ENCODE results near the gene AP4B1. TPM values are rescaled to one million over a fixed set of nuclear protein-coding genes. Genes with fewer than 3 reads are reported as not detected.
"Not testable (repeated sequence)": the region's sequence is repeated elsewhere in the genome, so short reads cannot be mapped to it uniquely, and the experiment has no call there.

AP4B1 gene
- total RNA-seq = 10 to 100 TPM; 35.7 to 40.2 TPM

GRCh38 chr1:113904674-113905434, at the start of gene AP4B1, which contains the start of gene DCLRE1B:
TSS of gene AP4B1 (minus strand) at chr1:113904799. CDS start at chr1:113904717, 82 bp downstream.
TSS of gene DCLRE1B (plus strand) at chr1:113905326. CDS start at chr1:113905587, 261 bp downstream.
- peaks cover 51% of the 10 kb centered on the region for H3K4me1 Mint-ChIP-seq (ENCODE audit: low read depth)
- H3K4me3 Mint-ChIP-seq = peak within 1 kb of the TSS; percentile 99
- no peaks in the 10 kb centered on the region for H3K9me3 Mint-ChIP-seq
- intact Hi-C loops (cut with micrococcal nuclease) = loop anchor here (1.0 to 10.0 kb wide), 11 partner anchors 24 to 1188 kb away; partner anchors contain the start of genes HIPK1, LRIG2, MAGI3 and PHTF1
- H3K27ac Mint-ChIP-seq = peak within 1 kb of the TSS; percentile 97
- H3K27me3 Mint-ChIP-seq (ENCODE audit: low read depth) = no peaks in the 10 kb centered on the region
- peak; percentile 99 for DNase-seq
- CTCF ChIA-PET = interaction anchor here (0.6 to 5.1 kb wide), 16 partner anchors 15 to 764 kb away, joined by 3 to 43 read pairs (median 5); partner anchors contain the start of gene HIPK1
- peaks cover 42% of the 10 kb centered on the region for H3K36me3 Mint-ChIP-seq (ENCODE audit: low read depth)

GRCh38 chr1:113951719-113952118, 47.1 kb upstream of the AP4B1 start:
- no peaks in the 10 kb centered on the region for H3K9me3 Mint-ChIP-seq
- H3K27ac Mint-ChIP-seq = no peak overlapping the region

DNA sequence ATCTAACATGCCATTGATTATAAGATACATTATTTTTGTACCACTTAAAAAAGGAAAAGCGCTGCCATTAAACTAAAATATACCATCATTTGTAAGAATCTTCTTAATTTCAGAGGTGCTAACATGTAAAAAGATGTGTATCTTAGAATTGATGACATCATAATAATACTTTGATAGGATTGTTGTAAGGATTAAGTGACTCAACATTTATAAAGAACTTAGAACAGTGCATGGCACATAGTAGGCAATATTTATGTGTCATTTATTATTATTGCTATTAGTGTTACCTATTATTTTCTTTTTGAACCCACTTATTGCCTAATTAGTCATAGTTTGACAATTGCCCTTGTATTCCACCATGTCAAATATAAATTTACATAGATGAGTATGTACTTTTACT, 46.3 kb upstream of the AP4B1 start:
- H3K4me1 Mint-ChIP-seq (ENCODE audit: low read depth) = peaks cover 76% of the 10 kb centered on the region
- no peaks in the 10 kb centered on the region for H3K9me3 Mint-ChIP-seq
- H3K27me3 Mint-ChIP-seq (ENCODE audit: low read depth) = no peaks in the 10 kb centered on the region
- DNase-seq = no peak
- CTCF ChIA-PET = interaction anchor here (0.6 to 1.6 kb wide), 4 partner anchors 10 to 22 kb away, joined by 3 to 6 read pairs (median 4); partner anchors contain the start of gene HIPK1
- H3K36me3 Mint-ChIP-seq (ENCODE audit: low read depth) = peaks cover 16% of the 10 kb centered on the region
- intact Hi-C loops (cut with micrococcal nuclease) = no loop called here
- no peak overlapping the region for H3K27ac Mint-ChIP-seq
- H3K4me3 Mint-ChIP-seq = no peak overlapping the region

More at GRCh38 chr1:113951719-113952118, 47.1 kb upstream of the AP4B1 start:
- Mint-ChIP-seq H3K36me3 (ENCODE audit: low read depth) (peaks cover 21% of the 10 kb centered on the region), H3K27me3 (ENCODE audit: low read depth) (no peaks in the 10 kb centered on the region), H3K4me1 (ENCODE audit: low read depth) (peaks cover 71% of the 10 kb centered on the region), H3K4me3 (no peak overlapping the region)
- intact Hi-C loops (cut with micrococcal nuclease) = no loop called here
- CTCF ChIA-PET = interaction anchor here (1.6 kb wide), 1 partner anchor 23 kb away, joined by 6 read pairs; the partner anchor contains the start of gene HIPK1
- no peak for DNase-seq

DNA sequence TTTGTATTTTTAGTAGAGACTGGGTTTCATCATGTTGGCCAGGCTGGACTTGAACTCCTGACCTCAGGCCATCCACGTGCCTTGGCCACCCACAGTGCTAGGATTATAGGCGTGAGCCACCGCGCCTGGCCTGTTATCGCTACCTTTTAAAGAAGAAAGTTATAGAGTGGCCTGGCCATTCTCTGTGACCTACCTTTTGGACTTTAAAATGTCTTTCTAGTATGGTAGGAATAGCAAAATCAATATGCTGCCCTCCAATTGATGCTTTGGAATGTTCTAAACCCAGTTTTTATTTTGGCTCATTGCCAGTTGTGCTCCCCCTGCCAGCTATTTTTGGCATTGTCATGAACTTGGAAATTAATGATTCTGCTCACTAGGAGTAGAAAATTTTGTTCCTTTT, 44.4 kb upstream of the AP4B1 start:
- peak overlapping the region; percentile 79 for H3K27ac Mint-ChIP-seq
- no peak overlapping the region for H3K4me3 Mint-ChIP-seq
- CTCF ChIA-PET = interaction anchor here (0.8 to 4.9 kb wide), 8 partner anchors 9 to 113 kb away, joined by 3 to 53 read pairs (median 5); partner anchors contain the start of gene HIPK1
- peaks cover 74% of the 10 kb centered on the region for H3K4me1 Mint-ChIP-seq (ENCODE audit: low read depth)
- H3K27me3 Mint-ChIP-seq (ENCODE audit: low read depth) = no peaks in the 10 kb centered on the region
- no peaks in the 10 kb centered on the region for H3K9me3 Mint-ChIP-seq
- H3K36me3 Mint-ChIP-seq (ENCODE audit: low read depth) = peaks cover 13% of the 10 kb centered on the region
- intact Hi-C loops (cut with micrococcal nuclease) = loop anchor here (10.0 kb wide), 1 partner anchor 814 kb away; no protein-coding TSS in a partner anchor
- DNase-seq = no peak

GRCh38 chr1:113948151-113948550, 43.6 kb upstream of the AP4B1 start:
- H3K27me3 Mint-ChIP-seq (ENCODE audit: low read depth); H3K9me3 Mint-ChIP-seq; DNase-seq: not testable (repeated sequence)
- intact Hi-C loops (cut with micrococcal nuclease) = loop anchor here (10.0 kb wide), 1 partner anchor 813 kb away; no protein-coding TSS in a partner anchor
- Mint-ChIP-seq H3K27ac (peak overlapping the region; percentile 79), H3K4me3 (peak overlapping the region; percentile 49), H3K36me3 (ENCODE audit: low read depth) (peaks cover 12% of the 10 kb centered on the region), H3K4me1 (ENCODE audit: low read depth) (peaks cover 72% of the 10 kb centered on the region)
- CTCF ChIA-PET = interaction anchor here (0.6 to 4.9 kb wide), 7 partner anchors 8 to 185 kb away, joined by 3 to 53 read pairs (median 5); partner anchors contain the start of gene HIPK1

GRCh38 chr1:113947388-113948107, 42.9 kb upstream of the AP4B1 start:
- CTCF ChIA-PET = interaction anchor here (0.6 to 4.9 kb wide), 8 partner anchors 11 to 875 kb away, joined by 3 to 53 read pairs (median 4); partner anchors contain the start of genes AP4B1, DCLRE1B, HIPK1 and LRIG2
- peak overlapping the region; percentile 79 for H3K27ac Mint-ChIP-seq

DNA sequence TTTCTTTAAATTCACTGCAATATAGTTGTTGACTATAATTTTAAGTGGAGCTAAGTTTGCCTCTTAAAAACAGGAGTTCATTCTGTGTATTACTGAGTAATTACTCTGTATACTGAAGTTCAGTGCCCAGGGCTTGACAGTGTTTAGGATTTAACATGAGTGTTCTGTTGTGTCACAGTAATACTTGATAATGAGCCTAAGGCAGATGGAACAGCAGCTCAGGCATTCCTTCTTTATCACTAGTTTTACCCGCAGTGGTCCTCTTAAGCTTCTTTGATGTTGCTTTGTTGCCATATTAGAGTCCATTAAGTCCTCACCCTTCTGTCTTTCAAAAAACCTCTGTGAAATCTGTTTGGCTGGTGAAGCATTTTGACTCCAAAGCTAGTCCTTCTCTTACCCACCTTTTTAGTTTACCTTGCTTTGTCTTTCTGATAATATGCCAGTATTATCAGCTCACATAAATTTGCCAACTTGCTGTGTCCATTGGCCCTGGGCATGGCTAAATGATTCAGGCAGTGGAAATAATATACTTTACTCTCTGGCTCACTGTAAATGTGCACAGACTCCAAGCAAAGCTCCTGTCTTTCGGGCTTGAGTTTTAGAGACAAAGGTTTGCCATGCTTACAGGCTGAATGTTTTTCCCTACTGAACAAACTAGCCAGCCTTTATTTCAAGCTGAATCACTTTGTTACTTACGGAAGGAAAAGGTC, 42.2 kb upstream of the AP4B1 start:
- H3K4me1 Mint-ChIP-seq (ENCODE audit: low read depth) = peaks cover 68% of the 10 kb centered on the region

More at GRCh38 chr1:113947388-113948107, 42.9 kb upstream of the AP4B1 start:
- Mint-ChIP-seq H3K4me3 (peak overlapping the region; percentile 49), H3K4me1 (ENCODE audit: low read depth) (peaks cover 72% of the 10 kb centered on the region), H3K9me3 (no peaks in the 10 kb centered on the region), H3K27me3 (ENCODE audit: low read depth) (no peaks in the 10 kb centered on the region), H3K36me3 (ENCODE audit: low read depth) (peaks cover 12% of the 10 kb centered on the region)
- DNase-seq = no peak
- intact Hi-C loops (cut with micrococcal nuclease) = loop anchor here (1.0 to 10.0 kb wide), 4 partner anchors 8 to 813 kb away; no protein-coding TSS in a partner anchor

DNA sequence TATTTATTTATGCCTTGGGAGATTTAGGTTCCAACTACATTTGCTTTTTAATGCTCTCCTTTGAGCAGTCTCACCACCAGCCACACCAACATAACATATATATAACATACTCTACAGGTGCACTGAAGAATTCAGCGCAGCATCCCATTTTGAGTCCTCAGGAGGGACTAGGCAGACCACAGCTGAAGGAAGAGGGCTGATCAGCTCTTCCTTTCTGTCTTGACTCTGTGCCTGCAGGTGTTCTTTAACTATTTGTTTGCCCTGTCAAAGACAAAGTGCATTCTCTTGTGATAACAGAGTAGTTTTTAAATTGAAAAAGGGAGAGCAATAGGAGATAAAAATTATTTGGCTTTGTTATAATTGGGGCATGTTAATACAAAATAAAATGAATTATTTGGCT, 41.5 kb upstream of the AP4B1 start:
- peaks cover 18% of the 10 kb centered on the region for H3K36me3 Mint-ChIP-seq (ENCODE audit: low read depth)
- no peaks in the 10 kb centered on the region for H3K9me3 Mint-ChIP-seq
- H3K27ac Mint-ChIP-seq = peak overlapping the region; percentile 79
- H3K4me3 Mint-ChIP-seq = no peak overlapping the region
- H3K27me3 Mint-ChIP-seq (ENCODE audit: low read depth) = no peaks in the 10 kb centered on the region
- DNase-seq = no peak
- peaks cover 65% of the 10 kb centered on the region for H3K4me1 Mint-ChIP-seq (ENCODE audit: low read depth)
- intact Hi-C loops (cut with micrococcal nuclease) = loop anchor here (2.0 to 10.0 kb wide), 2 partner anchors 29 to 811 kb away; no protein-coding TSS in a partner anchor
- CTCF ChIA-PET = interaction anchor here (0.6 to 4.9 kb wide), 8 partner anchors 13 to 873 kb away, joined by 3 to 53 read pairs (median 4); partner anchors contain the start of genes AP4B1, DCLRE1B, HIPK1 and LRIG2

More for the DNA sequence above, 42.2 kb upstream of the AP4B1 start:
- CTCF ChIA-PET = interaction anchor here (0.8 to 4.9 kb wide), 7 partner anchors 11 to 874 kb away, joined by 3 to 53 read pairs (median 5); partner anchors contain the start of genes AP4B1, DCLRE1B, HIPK1 and LRIG2
- intact Hi-C loops (cut with micrococcal nuclease) = loop anchor here (1.0 to 10.0 kb wide), 4 partner anchors 8 to 812 kb away; no protein-coding TSS in a partner anchor
- DNase-seq = no peak
- Mint-ChIP-seq H3K4me3 (peak overlapping the region; percentile 49), H3K36me3 (ENCODE audit: low read depth) (peaks cover 16% of the 10 kb centered on the region), H3K27me3 (ENCODE audit: low read depth) (no peaks in the 10 kb centered on the region), H3K9me3 (no peaks in the 10 kb centered on the region), H3K27ac (peak overlapping the region; percentile 79)

- no peak overlapping the region for H3K4me3 Mint-ChIP-seq
- intact Hi-C loops (cut with micrococcal nuclease) = loop anchor here (10.0 kb wide), 1 partner anchor 811 kb away; no protein-coding TSS in a partner anchor
- H3K27ac Mint-ChIP-seq = no peak overlapping the region
- no peaks in the 10 kb centered on the region for H3K27me3 Mint-ChIP-seq (ENCODE audit: low read depth)
- no peak for DNase-seq
- CTCF ChIA-PET = interaction anchor here (0.7 to 4.9 kb wide), 2 partner anchors 15 to 635 kb away, joined by 3 to 53 read pairs; partner anchors contain the start of gene HIPK1
- H3K36me3 Mint-ChIP-seq (ENCODE audit: low read depth) = peaks cover 26% of the 10 kb centered on the region
- H3K9me3 Mint-ChIP-seq = no peaks in the 10 kb centered on the region
- H3K4me1 Mint-ChIP-seq (ENCODE audit: low read depth) = peaks cover 67% of the 10 kb centered on the region
Observed at GRCh38 chr1:113945329-113945728, 40.7 kb upstream of the AP4B1 start.

GRCh38 chr1:113943028-113943811, 38.6 kb upstream of the AP4B1 start:
- H3K27ac Mint-ChIP-seq = peak overlapping the region; percentile 66
- intact Hi-C loops (cut with micrococcal nuclease) = loop anchor here (10.0 kb wide), 1 partner anchor 808 kb away; no protein-coding TSS in a partner anchor

More at GRCh38 chr1:113943028-113943811, 38.6 kb upstream of the AP4B1 start:
- H3K4me1 Mint-ChIP-seq (ENCODE audit: low read depth) = peaks cover 70% of the 10 kb centered on the region
- H3K36me3 Mint-ChIP-seq (ENCODE audit: low read depth) = peaks cover 30% of the 10 kb centered on the region
- H3K4me3 Mint-ChIP-seq = no peak overlapping the region
- no peaks in the 10 kb centered on the region for H3K27me3 Mint-ChIP-seq (ENCODE audit: low read depth)
- no peak for DNase-seq
- H3K9me3 Mint-ChIP-seq = no peaks in the 10 kb centered on the region
- CTCF ChIA-PET = no interaction called here
